Calu3 (cell line): ENCODE data around the gene SLAIN2. TPM values are rescaled to one million over a fixed set of nuclear protein-coding genes. Genes with fewer than 3 reads are reported as not detected.

ENCODE experiments used
- BruUV-seq: library from RNA; stranded (reverse); fragments of 400-500 nt; replicated peaks from 2 replicates; lab custom pipeline; 2021; lab: Mats Ljungman, UMichigan
- CTCF ChIA-PET: fragments of 300-600 bp; sonication (Branson Sonifier 250); formaldehyde crosslinking; loops from one replicate; lab custom pipeline; 2022; ENCODE audit warnings: antibody characterized with exemption; lab: Charles Lee
- DNase-seq: peaks from one replicate; pipeline ENCODE4 v3.0.0; 2022
- H3K27ac Mint-ChIP-seq: one replicate; pipeline ENCODE4 v1.8.0; 2022; ENCODE audit warnings: mixed read lengths; ENCODE audit not compliant: unreplicated experiment
- H3K27me3 Mint-ChIP-seq: one replicate; pipeline ENCODE4 v1.8.0; 2022; ENCODE audit warnings: mixed read lengths; ENCODE audit not compliant: unreplicated experiment
- H3K36me3 Mint-ChIP-seq: one replicate; pipeline ENCODE4 v1.8.0; 2022; ENCODE audit warnings: mild to moderate bottlenecking, moderate library complexity, mixed read lengths; ENCODE audit not compliant: insufficient read depth, unreplicated experiment
- H3K4me1 Mint-ChIP-seq: one replicate; pipeline ENCODE4 v1.8.0; 2022; ENCODE audit warnings: mild to moderate bottlenecking, low read depth, mixed read lengths; ENCODE audit not compliant: unreplicated experiment
- H3K4me3 Mint-ChIP-seq: one replicate; pipeline ENCODE4 v1.8.0; 2022; ENCODE audit warnings: mild to moderate bottlenecking, low read depth, moderate library complexity, mixed read lengths; ENCODE audit not compliant: unreplicated experiment
- H3K9me3 Mint-ChIP-seq: one replicate; pipeline ENCODE4 v1.8.0; 2022; ENCODE audit warnings: low read depth, mixed read lengths; ENCODE audit not compliant: unreplicated experiment
- CTCF ChIP-seq: fragments of 200-600 bp; IDR thresholded peaks from one replicate; pipeline ENCODE4 v1.8.0; 2022; ENCODE audit warnings: antibody characterized with exemption; ENCODE audit not compliant: unreplicated experiment
- intact Hi-C: fragments of 100-400 bp; cut with micrococcal nuclease; formaldehyde crosslinking; loops from one replicate; pipeline ENCODE4 v1.10.0; 2022; ENCODE audit not compliant: unreplicated experiment
- total RNA-seq: library from RNA; stranded (reverse); gene quantifications from 2 replicates; pipeline ENCODE4 v1.2.3, GENCODE V29; 2022

Gene SLAIN2
- total RNA-seq, 1 experiment from 2014 or later, result 44.1 TPM

GRCh38 chr4:48421101-48421500 is 79.8 kb downstream of the SLAIN2 start:
- no peak for TF ChIP-seq CTCF
- no peak overlapping the region for H3K4me3 Mint-ChIP-seq
- H3K4me1 Mint-ChIP-seq, result no peaks in the 10 kb centered on the region
- no peaks in the 10 kb centered on the region for H3K27me3 Mint-ChIP-seq
- H3K9me3 Mint-ChIP-seq, result peaks cover 4% of the 10 kb centered on the region
- intact Hi-C loops, result no loop called here
- no peak overlapping the region for H3K27ac Mint-ChIP-seq
- BruUV-seq, result no TSS peak
- CTCF ChIA-PET, result no interaction called here
- no peak for DNase-seq
- H3K36me3 Mint-ChIP-seq, result no peaks in the 10 kb centered on the region

GRCh38 chr4:48428926-48429325 is 87.6 kb downstream of the SLAIN2 start:
- Mint-ChIP-seq H3K36me3 (no peaks in the 10 kb centered on the region), H3K27me3 (no peaks in the 10 kb centered on the region), H3K4me3 (no peak overlapping the region), H3K4me1 (peaks cover 13% of the 10 kb centered on the region), H3K9me3 (no peaks in the 10 kb centered on the region), H3K27ac (no peak overlapping the region)
- BruUV-seq, result no TSS peak
- no peak for TF ChIP-seq CTCF
- no peak for DNase-seq
- CTCF ChIA-PET, result no interaction called here
- intact Hi-C loops, result no loop called here

- no TSS peak for BruUV-seq
These were observed 88.6 kb downstream of the SLAIN2 start for GRCh38 chr4:48429709-48430474.

GRCh38 chr4:48431401-48431800 is 90.1 kb downstream of the SLAIN2 start:
- no peaks in the 10 kb centered on the region for H3K27me3 Mint-ChIP-seq
- no peak overlapping the region for H3K27ac Mint-ChIP-seq
- CTCF ChIA-PET, result no interaction called here
- no peak for DNase-seq
- H3K4me3 Mint-ChIP-seq, result no peak overlapping the region
- no TSS peak for BruUV-seq
- peaks cover 13% of the 10 kb centered on the region for H3K4me1 Mint-ChIP-seq
- no peaks in the 10 kb centered on the region for H3K36me3 Mint-ChIP-seq
- intact Hi-C loops, result no loop called here
- no peaks in the 10 kb centered on the region for H3K9me3 Mint-ChIP-seq
- no peak for TF ChIP-seq CTCF

More at GRCh38 chr4:48429709-48430474, 88.6 kb downstream of the SLAIN2 start:
- H3K27ac Mint-ChIP-seq, result no peak overlapping the region
- peaks cover 13% of the 10 kb centered on the region for H3K4me1 Mint-ChIP-seq
- no peak for DNase-seq
- no peaks in the 10 kb centered on the region for H3K36me3 Mint-ChIP-seq
- TF ChIP-seq CTCF, result no peak
- intact Hi-C loops, result no loop called here
- CTCF ChIA-PET, result no interaction called here
- no peaks in the 10 kb centered on the region for H3K27me3 Mint-ChIP-seq
- no peak overlapping the region for H3K4me3 Mint-ChIP-seq
- no peaks in the 10 kb centered on the region for H3K9me3 Mint-ChIP-seq
